ENCODE data around the gene PIPOX. TPM values are rescaled to one million over a fixed set of nuclear protein-coding genes. Genes with fewer than 3 reads are reported as not detected.

The PIPOX gene
- total and polyA plus RNA-seq, 2 of the 8 experiments (the other 6 are each of a cell fraction or from before 2014, with no cell fraction given), result 57.2 to 99.6 TPM

DNA sequence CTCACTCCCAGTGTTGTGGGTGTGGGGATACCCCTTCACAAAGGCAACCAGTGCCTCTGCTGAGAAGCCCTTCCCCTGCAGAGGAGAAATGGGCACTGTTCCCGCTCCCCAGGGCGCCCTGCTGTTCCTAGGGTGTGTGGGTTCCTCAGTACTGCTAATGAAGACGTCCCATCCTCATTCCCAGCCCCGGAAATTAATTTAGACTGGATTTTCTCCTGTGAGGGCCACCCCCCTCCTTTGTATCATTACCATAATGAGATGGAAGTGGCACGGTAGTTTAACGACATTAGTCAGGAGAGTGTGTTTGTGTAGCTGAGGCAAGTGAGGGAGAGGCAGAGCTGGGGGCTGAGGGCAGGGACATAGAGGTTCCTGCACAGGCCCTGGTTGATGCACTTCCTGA lies 53.2 kb downstream of the PIPOX start (continued):
- TF ChIP-seq SP2 (IDR thresholded peaks at IDR 0.05; ENCODE audit: low read length) (no peak), FOSL1 (IDR thresholded peaks at IDR 0.05; ENCODE audit: insufficient read depth, low read depth, low read length) (no peak), SIRT6 (IDR thresholded peaks at IDR 0.05; ENCODE audit: low read length) (no peak)
